A549 (cell line): ENCODE measurements around the gene SELENOO.

ENCODE experiments used
- POLR2A ChIP-seq: IDR thresholded peaks from 2 replicates; pipeline ENCODE4 v1.6.1; 2012; ENCODE audit warnings: mild to moderate bottlenecking, low read length
- TF ChIP-seq, protein P1 (sequence below): fragments of >200 bp; sonication (Bioruptor Twin); formaldehyde crosslinking; IDR thresholded peaks from 3 replicates; pipeline ENCODE4 v1.5.1; 2016

DNA sequence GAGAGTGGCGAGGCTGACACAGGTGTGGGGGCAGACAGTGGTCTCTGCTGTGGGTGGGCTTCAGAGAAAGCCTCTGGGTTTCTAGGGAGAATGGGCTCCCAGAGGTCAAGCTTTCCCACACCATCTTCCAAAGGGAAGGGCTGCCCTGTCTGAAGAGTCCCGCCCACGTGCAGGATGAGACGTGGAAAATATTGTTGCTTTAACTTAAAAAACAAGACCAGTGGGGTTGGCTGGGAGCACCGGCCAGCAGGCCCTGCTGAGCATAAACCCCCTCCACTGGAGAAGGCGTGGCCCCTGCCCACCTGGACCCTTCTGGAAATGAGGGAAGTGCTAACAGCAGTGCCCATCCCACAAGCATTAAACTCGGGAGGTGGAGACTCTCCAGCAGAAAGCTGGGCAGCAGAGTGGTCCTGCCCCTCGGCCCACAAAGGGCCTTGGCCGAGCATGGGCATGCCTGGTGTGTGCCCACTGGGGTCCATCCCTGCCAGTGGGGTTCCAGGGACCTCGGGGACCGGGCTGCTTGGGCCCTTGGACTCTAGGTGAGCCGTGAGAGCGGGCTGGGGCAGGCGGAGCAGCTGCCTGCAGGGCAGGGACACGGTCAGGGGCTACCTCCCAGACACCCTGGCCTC is 15.4 kb downstream of the SELENOO start:
- TF ChIP-seq, protein P1, sequence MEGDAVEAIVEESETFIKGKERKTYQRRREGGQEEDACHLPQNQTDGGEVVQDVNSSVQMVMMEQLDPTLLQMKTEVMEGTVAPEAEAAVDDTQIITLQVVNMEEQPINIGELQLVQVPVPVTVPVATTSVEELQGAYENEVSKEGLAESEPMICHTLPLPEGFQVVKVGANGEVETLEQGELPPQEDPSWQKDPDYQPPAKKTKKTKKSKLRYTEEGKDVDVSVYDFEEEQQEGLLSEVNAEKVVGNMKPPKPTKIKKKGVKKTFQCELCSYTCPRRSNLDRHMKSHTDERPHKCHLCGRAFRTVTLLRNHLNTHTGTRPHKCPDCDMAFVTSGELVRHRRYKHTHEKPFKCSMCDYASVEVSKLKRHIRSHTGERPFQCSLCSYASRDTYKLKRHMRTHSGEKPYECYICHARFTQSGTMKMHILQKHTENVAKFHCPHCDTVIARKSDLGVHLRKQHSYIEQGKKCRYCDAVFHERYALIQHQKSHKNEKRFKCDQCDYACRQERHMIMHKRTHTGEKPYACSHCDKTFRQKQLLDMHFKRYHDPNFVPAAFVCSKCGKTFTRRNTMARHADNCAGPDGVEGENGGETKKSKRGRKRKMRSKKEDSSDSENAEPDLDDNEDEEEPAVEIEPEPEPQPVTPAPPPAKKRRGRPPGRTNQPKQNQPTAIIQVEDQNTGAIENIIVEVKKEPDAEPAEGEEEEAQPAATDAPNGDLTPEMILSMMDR = no peak
- no peak for TF ChIP-seq POLR2A
